LoVo (cell line): Measurements from ENCODE around the gene TSC22D1.
"Not testable (repeated sequence)": the region's sequence is repeated elsewhere in the genome, so short reads cannot be mapped to it uniquely, and the experiment has no call there.

Source experiments
- DNase-seq: peaks from one replicate; pipeline ENCODE4 v3.0.0-alpha.2; 2016; ENCODE audit warnings: low spot score

The TSC22D1 gene

DNA sequence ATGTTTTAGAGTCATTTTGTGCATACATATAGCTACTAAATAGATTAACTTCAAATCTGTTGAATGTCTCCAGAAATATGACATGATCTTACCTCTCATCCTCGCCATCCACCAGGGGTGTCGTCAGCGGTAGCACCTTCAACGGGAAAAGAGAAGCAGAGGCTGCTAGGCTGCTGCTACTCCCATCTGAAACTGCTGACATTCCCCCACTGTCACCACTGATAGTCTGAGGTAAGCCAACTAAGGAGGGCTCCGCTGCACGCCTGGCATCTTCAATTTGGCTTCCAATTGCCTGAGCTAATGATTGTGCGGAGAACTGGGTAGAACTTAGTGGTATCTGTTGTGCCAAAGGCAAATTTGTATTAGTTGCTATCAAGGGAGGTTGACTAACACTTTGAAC, 3.1 kb downstream of the TSC22D1 start:
- no peak for DNase-seq

DNA sequence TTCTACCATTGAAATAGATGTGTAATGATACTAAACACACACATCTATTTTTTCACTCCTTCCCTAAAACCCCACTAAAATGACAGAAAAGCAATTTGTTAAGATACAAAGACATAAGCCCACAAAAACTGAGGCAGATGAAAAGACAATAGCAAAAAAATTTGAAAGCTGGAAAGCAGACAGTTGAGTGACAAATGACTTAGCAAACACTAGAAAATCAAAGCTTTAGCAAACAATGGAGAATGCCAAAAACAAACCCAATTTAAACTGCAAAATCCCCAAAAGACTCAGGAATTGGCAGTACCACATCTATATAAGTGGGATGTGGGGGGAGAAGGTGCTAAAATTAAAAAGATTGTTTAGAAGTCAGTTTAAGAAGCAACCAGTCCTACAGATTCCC, 9.5 kb downstream of the TSC22D1 start:
- no peak for DNase-seq

DNA sequence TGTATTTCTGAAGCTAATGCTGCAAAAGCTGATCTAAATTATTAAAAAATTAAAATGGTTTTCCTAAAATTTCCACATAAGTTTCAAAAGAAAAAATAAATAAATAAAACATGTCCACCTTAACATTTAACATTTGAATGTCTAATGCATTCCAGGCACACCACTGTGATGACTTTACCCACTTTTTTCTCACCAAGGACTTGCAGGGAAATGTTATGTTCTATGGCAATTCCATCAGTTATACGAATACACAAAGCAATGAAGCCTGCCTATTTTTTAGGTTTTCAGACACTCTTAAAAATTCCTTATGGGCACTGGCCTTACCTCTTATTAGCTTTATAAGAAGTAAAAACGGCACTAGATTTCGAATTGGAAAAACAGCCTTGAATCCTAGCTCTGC, 10.2 kb downstream of the TSC22D1 start:
- no peak for DNase-seq

DNA sequence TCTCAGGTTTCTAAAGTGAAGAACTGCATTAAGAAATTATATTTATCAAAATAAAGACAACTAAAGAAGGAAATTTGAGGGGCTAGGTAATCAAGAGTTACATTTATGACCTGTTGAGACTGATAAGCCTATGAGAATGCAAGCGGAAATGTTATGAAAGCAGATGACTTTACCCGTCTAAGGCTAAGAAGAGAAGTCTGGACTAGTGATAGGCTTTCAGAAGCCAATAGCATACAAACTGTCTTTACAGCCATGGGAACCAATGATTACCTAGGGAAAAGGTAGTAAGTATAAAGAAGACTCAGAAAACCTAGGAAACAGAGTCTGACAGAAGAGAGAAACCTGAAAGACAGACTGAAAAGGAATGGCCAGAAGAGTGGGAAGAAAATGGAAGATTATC, 11.2 kb downstream of the TSC22D1 start:
- DNase-seq, result no peak

GRCh38 chr13:44562853-44563252, 13.3 kb downstream of the TSC22D1 start:
- not testable (repeated sequence) for DNase-seq

DNA sequence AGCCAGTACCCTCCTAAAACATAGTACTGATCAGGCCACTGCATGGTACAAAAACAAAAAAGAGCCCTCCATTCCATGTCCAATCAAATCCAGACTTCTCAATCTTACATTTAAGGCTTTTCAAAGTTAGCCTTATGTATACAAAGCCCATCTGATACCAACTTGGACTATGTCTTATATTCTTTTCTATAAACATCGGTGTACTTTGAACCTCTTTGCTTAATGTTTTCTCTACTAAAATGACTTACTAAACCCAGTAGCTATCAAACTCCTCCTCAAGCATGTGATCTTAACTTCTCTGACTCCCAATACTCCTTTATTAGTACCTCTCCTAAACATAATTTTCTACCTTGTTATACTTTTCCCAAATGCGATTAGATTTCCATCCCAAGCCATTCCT, 14.8 kb downstream of the TSC22D1 start:
- DNase-seq, result no peak

- no peak for DNase-seq
These were observed 18.1 kb downstream of the TSC22D1 start for GRCh38 chr13:44557986-44558385.

GRCh38 chr13:44555207-44555606, 20.9 kb downstream of the TSC22D1 start:
- no peak for DNase-seq

DNA sequence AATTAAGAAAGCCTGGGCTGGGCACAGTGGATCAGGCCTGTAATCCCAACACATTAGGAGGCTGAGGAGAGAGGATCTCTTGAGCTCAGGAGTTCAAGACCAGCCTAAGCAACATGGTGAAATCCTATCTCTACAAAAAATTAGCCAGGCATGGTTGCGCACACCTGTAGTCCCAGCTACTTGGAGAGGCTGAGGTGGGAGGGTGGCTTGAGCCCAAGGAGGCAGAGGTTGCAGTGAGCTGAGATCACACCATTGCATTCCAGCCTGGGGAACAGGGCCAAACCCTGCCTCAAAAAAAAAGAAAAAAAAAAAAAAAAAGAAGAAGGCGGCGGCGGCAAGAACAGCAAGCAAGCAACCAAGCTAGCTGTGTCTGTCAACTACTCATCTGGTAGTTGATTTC, 26.7 kb downstream of the TSC22D1 start:
- DNase-seq, result no peak

DNA sequence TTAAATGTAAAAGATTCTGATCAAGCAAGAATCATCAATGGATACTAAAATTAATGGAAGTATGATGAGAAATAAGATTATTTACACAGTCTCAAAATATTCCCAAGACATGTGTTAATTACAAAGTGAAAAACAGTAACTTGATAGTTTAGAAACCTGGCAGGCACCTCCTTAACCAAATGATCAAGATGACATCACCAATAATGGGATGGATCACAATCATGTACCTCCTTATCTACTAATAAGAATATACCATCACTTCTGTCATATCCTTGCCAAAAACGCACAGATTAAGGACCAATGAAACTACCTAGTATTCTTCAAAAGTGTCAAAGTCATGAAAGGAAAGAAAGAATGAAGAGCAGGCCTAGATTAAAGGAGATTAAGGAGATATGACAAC, 30.0 kb downstream of the TSC22D1 start:
- DNase-seq, result no peak

DNA sequence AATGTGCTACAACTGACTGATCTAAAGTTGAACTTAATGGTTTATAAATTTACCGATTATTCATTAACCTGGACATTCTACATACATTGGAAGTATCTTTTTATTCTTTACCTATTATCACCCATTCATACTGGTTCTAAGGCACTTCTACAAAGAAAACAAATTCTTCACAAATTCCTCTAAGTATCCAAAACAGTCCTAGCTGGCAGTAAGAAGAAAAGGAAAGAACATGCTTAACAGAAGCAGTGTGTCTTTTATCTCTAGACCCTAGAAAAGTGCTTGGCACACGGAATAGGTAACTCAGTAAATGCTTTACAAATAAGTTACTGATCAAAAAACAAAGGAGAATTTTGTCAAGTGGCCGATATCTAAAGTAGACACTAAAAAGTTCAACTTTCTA, 32.8 kb downstream of the TSC22D1 start:
- no peak for DNase-seq

DNA sequence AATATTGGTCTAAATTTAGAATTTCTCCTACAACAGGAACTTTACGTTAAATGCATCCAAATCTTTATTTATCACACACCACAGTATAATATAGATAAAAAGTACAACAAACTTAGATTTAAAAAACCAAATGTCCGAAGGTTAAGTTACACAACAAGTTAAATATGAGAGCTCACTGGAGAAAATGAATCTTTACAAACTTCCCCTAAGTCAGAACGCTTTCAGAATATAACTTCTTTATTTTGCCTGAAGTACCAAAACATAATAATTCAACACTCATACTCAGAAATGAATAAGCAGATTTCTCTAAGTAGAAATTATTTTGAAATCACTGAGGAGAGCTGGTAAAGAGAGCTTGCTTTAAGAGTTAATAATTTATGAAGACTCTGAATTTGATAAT, 33.8 kb downstream of the TSC22D1 start:
- DNase-seq, result no peak

- DNase-seq, result no peak
These were observed 34.5 kb downstream of the TSC22D1 start for GRCh38 chr13:44541601-44542000.

GRCh38 chr13:44540761-44541434, 35.2 kb downstream of the TSC22D1 start:
- DNase-seq, result no peak

GRCh38 chr13:44537248-44537647, 38.9 kb downstream of the TSC22D1 start:
- no peak for DNase-seq

- peak; percentile 59 for DNase-seq
These were observed 52.7 kb downstream of the TSC22D1 start for GRCh38 chr13:44523146-44524015.

DNA sequence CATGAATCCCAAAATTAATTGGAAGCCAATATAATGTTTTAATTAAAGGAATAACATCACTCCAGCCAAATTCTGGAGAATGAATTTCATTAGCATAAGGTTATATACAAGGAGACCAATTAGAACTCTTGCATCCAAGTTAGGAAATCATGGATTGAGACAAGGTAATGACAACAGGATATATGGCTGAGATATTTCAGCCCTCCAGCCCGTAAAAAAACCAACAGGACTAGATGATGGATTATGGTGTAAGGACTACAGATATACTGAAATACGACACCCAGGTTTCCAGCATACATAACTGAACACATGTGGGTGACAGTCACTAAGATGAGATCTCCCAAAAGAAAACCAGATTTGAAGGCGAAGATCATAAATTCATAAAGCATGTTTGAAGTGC, 56.5 kb downstream of the TSC22D1 start:
- DNase-seq, result no peak

DNA sequence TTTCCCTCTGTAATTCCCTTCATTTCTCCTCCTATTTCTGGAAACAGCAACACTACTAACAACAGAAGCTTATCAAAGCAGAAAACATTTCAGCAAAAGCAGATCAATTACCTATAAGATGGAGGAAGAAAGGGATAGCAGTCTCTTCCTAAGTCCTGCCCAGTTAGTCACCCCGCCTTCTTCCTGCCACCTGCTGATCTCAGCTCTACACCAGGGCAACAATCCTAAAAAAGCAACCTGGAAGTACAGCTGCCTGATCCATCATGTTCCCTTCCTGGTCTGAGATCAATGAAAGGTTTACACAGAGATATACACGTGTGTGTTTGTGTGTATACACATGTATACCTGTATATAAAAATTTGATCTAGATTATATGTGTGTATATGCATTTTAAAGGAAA, 59.4 kb downstream of the TSC22D1 start:
- no peak for DNase-seq

- no peak for DNase-seq
These were observed 61.9 kb downstream of the TSC22D1 start for GRCh38 chr13:44514278-44514677.

- not testable (repeated sequence) for DNase-seq
These were observed 66.3 kb downstream of the TSC22D1 start for GRCh38 chr13:44509853-44510252.

DNA sequence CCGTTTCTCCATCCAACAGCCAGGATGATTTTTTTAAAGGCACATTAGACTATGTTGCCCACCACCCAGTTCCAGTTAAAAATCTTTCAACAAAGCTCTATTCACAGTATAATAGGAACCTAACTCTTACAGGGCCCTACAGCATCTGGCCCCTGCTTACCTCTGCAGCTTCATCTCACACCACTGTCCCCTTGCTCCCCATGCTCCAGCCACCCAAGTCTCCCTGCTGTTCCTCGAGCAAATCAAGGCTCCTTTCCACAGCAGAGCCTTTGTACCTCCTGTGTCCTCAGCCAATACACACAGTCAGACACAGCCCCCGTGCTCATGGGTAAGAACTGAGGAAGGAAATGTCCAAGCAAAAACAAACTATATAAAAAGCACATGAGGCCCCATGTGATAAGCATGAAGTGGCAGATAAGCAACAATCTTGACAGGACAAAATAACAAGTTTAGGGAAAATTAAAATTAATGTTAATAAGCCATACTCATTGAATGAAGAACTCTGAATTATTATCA, 67.5 kb downstream of the TSC22D1 start:
- DNase-seq, result no peak

- no peak for DNase-seq
These were observed 68.5 kb downstream of the TSC22D1 start for GRCh38 chr13:44507639-44508038.

GRCh38 chr13:44506719-44507118, 69.4 kb downstream of the TSC22D1 start:
- no peak for DNase-seq
